ENCODE measurements around the gene MYOM1. TPM values are rescaled to one million over a fixed set of nuclear protein-coding genes. Genes with fewer than 3 reads are reported as not detected.

The MYOM1 gene
- total RNA-seq, 1 donor from 2014 or later = 0.46 TPM

DNA sequence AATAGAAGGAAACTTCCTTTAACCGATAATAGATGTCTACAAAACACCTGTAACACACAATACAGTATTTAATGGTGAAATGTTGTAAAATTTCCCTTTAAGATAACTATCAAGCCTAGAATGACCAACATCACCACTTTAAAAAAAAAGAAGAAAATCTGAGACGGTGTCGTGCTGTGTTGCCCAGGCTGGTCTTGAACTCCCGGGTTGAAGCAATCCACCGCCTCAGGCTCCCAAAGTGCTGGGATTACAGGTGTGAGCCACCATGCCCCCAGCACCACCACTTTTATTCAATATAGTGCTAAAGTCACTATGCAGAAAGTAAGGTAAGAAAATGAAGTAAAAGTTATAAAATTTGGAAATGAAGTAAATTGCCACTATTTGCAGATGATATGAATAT, 96.9 kb downstream of the MYOM1 start:
- no peak for DNase-seq (ENCODE audit: extremely low spot score, unreplicated experiment)
- Mint-ChIP-seq H3K36me3 (ENCODE audit: unreplicated experiment) (peaks cover 5% of the 10 kb centered on the region), H3K4me3 (ENCODE audit: unreplicated experiment) (no peak overlapping the region), H3K4me1 (ENCODE audit: unreplicated experiment) (peaks cover 2% of the 10 kb centered on the region), H3K9me3 (ENCODE audit: unreplicated experiment) (peaks cover 7% of the 10 kb centered on the region), H3K27ac (ENCODE audit: unreplicated experiment) (no peak overlapping the region), H3K27me3 (ENCODE audit: unreplicated experiment) (peaks cover 3% of the 10 kb centered on the region)
- TF ChIP-seq, protein P1, sequence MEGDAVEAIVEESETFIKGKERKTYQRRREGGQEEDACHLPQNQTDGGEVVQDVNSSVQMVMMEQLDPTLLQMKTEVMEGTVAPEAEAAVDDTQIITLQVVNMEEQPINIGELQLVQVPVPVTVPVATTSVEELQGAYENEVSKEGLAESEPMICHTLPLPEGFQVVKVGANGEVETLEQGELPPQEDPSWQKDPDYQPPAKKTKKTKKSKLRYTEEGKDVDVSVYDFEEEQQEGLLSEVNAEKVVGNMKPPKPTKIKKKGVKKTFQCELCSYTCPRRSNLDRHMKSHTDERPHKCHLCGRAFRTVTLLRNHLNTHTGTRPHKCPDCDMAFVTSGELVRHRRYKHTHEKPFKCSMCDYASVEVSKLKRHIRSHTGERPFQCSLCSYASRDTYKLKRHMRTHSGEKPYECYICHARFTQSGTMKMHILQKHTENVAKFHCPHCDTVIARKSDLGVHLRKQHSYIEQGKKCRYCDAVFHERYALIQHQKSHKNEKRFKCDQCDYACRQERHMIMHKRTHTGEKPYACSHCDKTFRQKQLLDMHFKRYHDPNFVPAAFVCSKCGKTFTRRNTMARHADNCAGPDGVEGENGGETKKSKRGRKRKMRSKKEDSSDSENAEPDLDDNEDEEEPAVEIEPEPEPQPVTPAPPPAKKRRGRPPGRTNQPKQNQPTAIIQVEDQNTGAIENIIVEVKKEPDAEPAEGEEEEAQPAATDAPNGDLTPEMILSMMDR (IDR thresholded peaks at IDR 0.05) = no peak

- Mint-ChIP-seq H3K4me3 (ENCODE audit: unreplicated experiment) (no peak overlapping the region), H3K4me1 (ENCODE audit: unreplicated experiment) (peaks cover 2% of the 10 kb centered on the region), H3K9me3 (ENCODE audit: unreplicated experiment) (peaks cover 7% of the 10 kb centered on the region), H3K36me3 (ENCODE audit: unreplicated experiment) (peaks cover 5% of the 10 kb centered on the region), H3K27ac (ENCODE audit: unreplicated experiment) (no peak overlapping the region), H3K27me3 (ENCODE audit: unreplicated experiment) (no peaks in the 10 kb centered on the region)
- no peak for DNase-seq (ENCODE audit: extremely low spot score, unreplicated experiment)
- TF ChIP-seq, protein P1 (IDR thresholded peaks at IDR 0.05) = no peak
Observed at GRCh38 chr18:3121259-3121658, 98.5 kb downstream of the MYOM1 start.

- DNase-seq (ENCODE audit: extremely low spot score, unreplicated experiment) = no peak
- H3K27ac Mint-ChIP-seq (ENCODE audit: unreplicated experiment) = no peak overlapping the region
- H3K4me3 Mint-ChIP-seq (ENCODE audit: unreplicated experiment) = no peak overlapping the region
- H3K4me1 Mint-ChIP-seq (ENCODE audit: unreplicated experiment) = peaks cover 2% of the 10 kb centered on the region
- peaks cover 5% of the 10 kb centered on the region for H3K36me3 Mint-ChIP-seq (ENCODE audit: unreplicated experiment)
- H3K27me3 Mint-ChIP-seq (ENCODE audit: unreplicated experiment) = no peaks in the 10 kb centered on the region
- TF ChIP-seq, protein P1 (IDR thresholded peaks at IDR 0.05) = no peak
- peaks cover 7% of the 10 kb centered on the region for H3K9me3 Mint-ChIP-seq (ENCODE audit: unreplicated experiment)
Observed at GRCh38 chr18:3120356-3120755, 99.4 kb downstream of the MYOM1 start.

DNA sequence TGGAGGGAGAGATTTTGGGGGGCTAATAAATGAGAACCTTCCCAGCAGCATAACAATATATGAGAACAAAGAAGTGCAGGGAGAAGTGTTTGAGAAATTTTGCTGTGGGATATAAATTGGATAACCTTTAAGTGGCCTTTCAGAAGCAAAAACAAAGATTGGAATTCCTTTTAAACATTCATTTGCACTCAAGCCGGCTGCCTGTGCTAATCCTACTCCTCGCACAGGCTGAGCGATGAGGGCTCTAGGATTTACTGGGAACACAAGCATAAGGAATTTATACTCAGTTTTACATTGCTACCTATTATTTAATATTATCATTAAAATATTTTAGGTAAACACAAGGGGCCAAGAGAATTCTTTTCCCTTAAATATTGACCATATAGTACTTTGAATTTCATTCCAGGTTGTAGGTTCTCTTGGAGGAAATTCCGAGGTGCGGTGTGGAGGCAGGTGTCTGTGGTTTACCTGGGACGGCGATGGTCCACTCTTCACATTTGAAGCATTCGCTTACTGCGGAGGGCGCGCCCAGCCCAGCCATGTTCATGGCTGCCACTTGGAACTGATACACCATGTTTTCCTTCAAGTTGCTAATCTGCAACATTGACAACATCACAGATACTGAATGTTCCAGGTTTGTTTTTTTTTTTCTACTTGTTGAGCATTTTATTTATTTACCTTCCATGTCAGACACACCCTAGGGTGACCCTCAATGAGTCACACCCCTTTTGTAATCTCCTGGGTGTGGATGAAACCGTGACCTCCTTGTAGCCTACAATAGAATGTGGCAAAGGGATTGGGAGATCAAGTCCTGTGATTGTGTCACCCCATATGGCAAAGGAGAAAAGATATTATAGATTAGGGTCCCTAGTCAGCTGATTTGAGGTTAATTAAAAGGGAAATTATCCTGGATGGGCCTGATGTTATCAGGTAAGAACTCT, 100.1 kb downstream of the MYOM1 start:
- H3K36me3 Mint-ChIP-seq (ENCODE audit: unreplicated experiment) = peaks cover under 1% of the 10 kb centered on the region
- peaks cover 2% of the 10 kb centered on the region for H3K9me3 Mint-ChIP-seq (ENCODE audit: unreplicated experiment)
- H3K4me3 Mint-ChIP-seq (ENCODE audit: unreplicated experiment) = no peak overlapping the region
- DNase-seq (ENCODE audit: extremely low spot score, unreplicated experiment) = no peak
- TF ChIP-seq, protein P1 (IDR thresholded peaks at IDR 0.05) = no peak
- H3K4me1 Mint-ChIP-seq (ENCODE audit: unreplicated experiment) = peaks cover 2% of the 10 kb centered on the region
- no peaks in the 10 kb centered on the region for H3K27me3 Mint-ChIP-seq (ENCODE audit: unreplicated experiment)
- H3K27ac Mint-ChIP-seq (ENCODE audit: unreplicated experiment) = no peak overlapping the region

DNA sequence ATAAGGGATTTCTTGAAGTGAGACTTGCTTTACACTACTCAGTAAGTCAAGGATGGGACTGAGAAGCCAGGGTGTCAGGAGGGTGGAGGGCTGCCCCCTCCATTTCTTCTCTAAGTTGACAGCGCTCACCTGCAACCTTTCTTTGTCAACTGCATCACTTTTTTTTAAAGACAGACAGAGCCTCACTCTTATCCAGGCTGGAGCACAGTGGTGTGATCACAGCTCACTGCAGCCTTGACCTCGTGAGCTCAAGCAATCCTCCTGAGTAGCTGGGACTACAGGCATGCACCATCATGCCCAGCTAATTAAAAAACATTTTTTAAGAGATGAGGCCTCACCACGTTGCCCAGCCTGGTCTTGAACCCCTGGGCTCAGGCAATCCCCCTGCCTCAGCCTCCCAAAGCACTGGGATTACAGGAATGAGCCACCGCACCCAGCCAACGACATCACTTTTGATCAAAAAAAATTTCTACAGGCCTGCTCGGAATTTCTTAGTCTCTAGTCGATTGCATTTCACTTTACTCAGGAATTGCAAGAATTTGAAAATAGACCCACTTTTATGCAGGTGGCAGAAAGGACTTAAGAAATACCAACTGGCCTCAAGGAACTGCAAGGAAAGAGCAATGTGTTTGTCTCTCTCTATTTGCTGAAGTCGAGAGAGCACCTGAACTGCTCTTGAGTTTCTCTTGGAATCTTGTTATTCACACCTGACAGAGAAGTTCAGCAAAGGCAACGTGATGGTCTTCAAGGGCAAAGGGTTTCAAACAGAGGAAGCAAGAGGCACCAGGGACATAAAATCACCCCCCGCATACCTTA, 101.4 kb downstream of the MYOM1 start:
- DNase-seq (ENCODE audit: extremely low spot score, unreplicated experiment) = no peak
- Mint-ChIP-seq H3K36me3 (ENCODE audit: unreplicated experiment) (no peaks in the 10 kb centered on the region), H3K9me3 (ENCODE audit: unreplicated experiment) (no peaks in the 10 kb centered on the region), H3K4me3 (ENCODE audit: unreplicated experiment) (no peak overlapping the region), H3K27me3 (ENCODE audit: unreplicated experiment) (no peaks in the 10 kb centered on the region), H3K27ac (ENCODE audit: unreplicated experiment) (no peak overlapping the region), H3K4me1 (ENCODE audit: unreplicated experiment) (peaks cover 2% of the 10 kb centered on the region)
- TF ChIP-seq, protein P1 (IDR thresholded peaks at IDR 0.05) = no peak

Data from osteocyte (in vitro differentiated cells).